GM23338 (cell line): ENCODE results near the gene BMS1. TPM values are rescaled to one million over a fixed set of nuclear protein-coding genes. Genes with fewer than 3 reads are reported as not detected.

Experiments used
- ATAC-seq: fragments of 200-7000 bp; cut with Tn5 transposase; 3 replicates; pipeline ENCODE4 v1.9.1; 2020
- DNase-seq: peaks from one replicate; pipeline ENCODE4 v3.0.0-alpha.2; 2015; ENCODE audit warnings: low spot score
- H2AFZ ChIP-seq: fragments of 200-600 bp; sonication (generic); 2 replicates; pipeline ENCODE4 v1.8.0; 2016; ENCODE audit warnings: antibody characterized with exemption, mild to moderate bottlenecking, moderate library complexity
- H3F3A ChIP-seq: fragments of 200-600 bp; sonication (generic); replicated peaks from 2 replicates; pipeline ENCODE4 v1.8.0; 2017; ENCODE audit warnings: antibody characterized with exemption, mixed run types, low read depth
- H3K27ac ChIP-seq: fragments of 200-600 bp; sonication (generic); 2 replicates; pipeline ENCODE4 v1.6.1; 2016; ENCODE audit warnings: low read depth
- H3K27me3 ChIP-seq: fragments of 200-600 bp; sonication (generic); 2 replicates; pipeline ENCODE4 v1.8.0; 2016; ENCODE audit warnings: mild to moderate bottlenecking, mixed run types, moderate library complexity; ENCODE audit not compliant: insufficient read depth
- H3K36me3 ChIP-seq: fragments of 200-600 bp; sonication (generic); 2 replicates; pipeline ENCODE4 v1.8.0; 2016; ENCODE audit warnings: mild to moderate bottlenecking; ENCODE audit not compliant: insufficient read depth
- H3K4me1 ChIP-seq: fragments of 200-600 bp; sonication (generic); 2 replicates; pipeline ENCODE4 v1.8.0; 2016; ENCODE audit warnings: mild to moderate bottlenecking, moderate library complexity; ENCODE audit not compliant: insufficient read depth
- H3K4me2 ChIP-seq: fragments of 200-600 bp; sonication (generic); 2 replicates; pipeline ENCODE4 v1.7.1; 2017; ENCODE audit warnings: mixed run types
- H3K4me3 ChIP-seq: fragments of 200-600 bp; sonication (generic); 2 replicates; pipeline ENCODE4 v1.6.1; 2016; ENCODE audit warnings: mixed run types
- H3K79me2 ChIP-seq: fragments of 200-600 bp; sonication (generic); replicated peaks from 2 replicates; pipeline ENCODE4 v1.8.0; 2017; ENCODE audit warnings: mild to moderate bottlenecking; ENCODE audit not compliant: insufficient read depth
- H3K9me2 ChIP-seq: fragments of 200-600 bp; sonication (generic); 2 replicates; pipeline ENCODE4 v1.8.0; 2017; ENCODE audit not compliant: insufficient read depth
- H4K20me1 ChIP-seq: fragments of 200-600 bp; sonication (generic); replicated peaks from 2 replicates; pipeline ENCODE4 v1.8.0; 2017; ENCODE audit warnings: mild to moderate bottlenecking; ENCODE audit not compliant: insufficient read depth
- H3K27ac Mint-ChIP-seq: 2 replicates; pipeline ENCODE4 v1.8.0; 2020; ENCODE audit warnings: inconsistent platforms, mild to moderate bottlenecking, moderate library complexity, mixed read lengths
- H3K27me3 Mint-ChIP-seq: 3 replicates; pipeline ENCODE4 v1.8.0; 2022; ENCODE audit warnings: low read depth, mild to moderate bottlenecking, moderate library complexity, mixed read lengths, inconsistent platforms; ENCODE audit not compliant: insufficient read depth, poor library complexity
- H3K36me3 Mint-ChIP-seq: 3 replicates; pipeline ENCODE4 v1.8.0; 2021; ENCODE audit warnings: low read depth, mild to moderate bottlenecking, inconsistent platforms, moderate library complexity, mixed read lengths
- H3K4me1 Mint-ChIP-seq: 3 replicates; pipeline ENCODE4 v1.8.0; 2020; ENCODE audit warnings: mild to moderate bottlenecking, inconsistent platforms, mixed read lengths
- H3K4me3 Mint-ChIP-seq: 3 replicates; pipeline ENCODE4 v1.8.0; 2021; ENCODE audit warnings: moderate library complexity, mild to moderate bottlenecking, inconsistent platforms, mixed read lengths
- H3K9me3 Mint-ChIP-seq: 3 replicates; pipeline ENCODE4 v1.8.0; 2020; ENCODE audit warnings: moderate library complexity, mild to moderate bottlenecking, inconsistent platforms, mixed read lengths
- CREB1 ChIP-seq: fragments of 250-450 bp; sonication (Bioruptor Pico); IDR thresholded peaks from 2 replicates; pipeline ENCODE4 v1.5.0; 2020; ENCODE audit warnings: low read depth, mild to moderate bottlenecking, moderate library complexity
- CTCF ChIP-seq, 2 experiments: fragments of 200-600 bp in 1 of 2; sonication (generic) in 1 of 2; conservative IDR thresholded peaks; 2 replicates each; pipeline versions ENCODE4 v1.5.1 to v1.6.1; 2016 to 2017; ENCODE audit warnings: antibody characterized with exemption in 2 of 2, low read depth in 2 of 2, mild to moderate bottlenecking in 2 of 2, moderate library complexity in 1 of 2
- ETS1 ChIP-seq: IDR thresholded peaks from 2 replicates; pipeline ENCODE4 v1.6.1; 2016; ENCODE audit warnings: antibody characterized with exemption
- EZH2 ChIP-seq: fragments of 200-600 bp; sonication (generic); IDR thresholded peaks from one replicate; pipeline ENCODE4 v1.8.0; 2017; ENCODE audit warnings: antibody characterized with exemption, mild to moderate bottlenecking, low read depth; ENCODE audit not compliant: unreplicated experiment
- EZH2phosphoT487 ChIP-seq: fragments of 200-600 bp; sonication (generic); IDR thresholded peaks from one replicate; pipeline ENCODE4 v1.8.1; 2018; ENCODE audit warnings: antibody characterized with exemption; ENCODE audit not compliant: unreplicated experiment
- JUNB ChIP-seq: IDR thresholded peaks from one replicate; pipeline ENCODE4 v1.6.1; 2016; ENCODE audit warnings: antibody characterized with exemption; ENCODE audit not compliant: unreplicated experiment
- POLR2AphosphoS5 ChIP-seq: IDR thresholded peaks from 2 replicates; pipeline ENCODE4 v1.6.1; 2016; ENCODE audit warnings: antibody characterized with exemption, low read depth
- ZNF331 ChIP-seq: fragments of 250-450 bp; sonication (Bioruptor Pico); IDR thresholded peaks from 2 replicates; pipeline ENCODE4 v1.5.0; 2020; ENCODE audit warnings: low read depth, mild to moderate bottlenecking, moderate library complexity
- ZNF462 ChIP-seq: fragments of 250-450 bp; sonication (Bioruptor Pico); IDR thresholded peaks from 2 replicates; pipeline ENCODE4 v1.5.0; 2020; ENCODE audit warnings: mild to moderate bottlenecking, moderate library complexity
- polyA plus RNA-seq: library from polyadenylated mRNA; unstranded; fragments of >200 nt; fragmentation: Nextera tagmentation; extraction: Ambion mirVana; gene quantifications from 2 replicates; pipeline ENCODE4 v1.2.1, GENCODE V29; 2016
- total RNA-seq: library from RNA; depleted of rRNA; stranded (reverse); fragments of >200 nt; shearing (Covaris generic); gene quantifications from 2 replicates; pipeline ENCODE4 v1.2.3, GENCODE V29; 2014

The BMS1 gene
- total and polyA plus RNA-seq, 2 experiments from 2014 or later: 26.4 to 37.7 TPM

GRCh38 chr10:42755028-42755451 is 27.6 kb upstream of the BMS1 start (continued):
- TF ChIP-seq ZNF462 (CRISPR knock-in tag) (no peak), ETS1 (no peak), JUNB (no peak), ZNF331 (CRISPR knock-in tag) (no peak), CREB1 (CRISPR knock-in tag) (no peak), POLR2AphosphoS5 (no peak), EZH2phosphoT487 (no peak)

- Histone ChIP-seq H2AFZ (peak overlapping the region; percentile 99; the same call in 1 of the 2 replicates), H3K27ac (no peak overlapping the region), H3K4me1 (no peaks in the 10 kb centered on the region), H4K20me1 (no peaks in the 10 kb centered on the region; the same call in 1 of the 2 replicates), H3K36me3 (no peaks in the 10 kb centered on the region), H3K9me2 (no peaks in the 10 kb centered on the region), H3F3A (no peaks in the 10 kb centered on the region), H3K79me2 (no peaks in the 10 kb centered on the region), H3K4me3 (peak overlapping the region; percentile 74), H3K27me3 (peaks cover 69% of the 10 kb centered on the region), H3K4me2 (peak overlapping the region; percentile 92)
- ATAC-seq: no peak
- peaks cover 4% of the 10 kb centered on the region; the same call in 2 of the 3 replicates for H3K9me3 Mint-ChIP-seq
- H3K36me3 Mint-ChIP-seq: no peaks in the 10 kb centered on the region; the same call in 2 of the 3 replicates
- no peak overlapping the region for H3K27ac Mint-ChIP-seq
- H3K4me1 Mint-ChIP-seq: no peaks in the 10 kb centered on the region
- DNase-seq: no peak
- peak overlapping the region; percentile 65 for H3K4me3 Mint-ChIP-seq
- TF ChIP-seq CTCF (conservative IDR thresholded peaks at IDR 0.05; ENCODE audit: low read depth in 2 of 2) (peak in 1 of 2 experiments; percentile 4; a peak in 2 of 4 replicates), EZH2 (no peak)
- peaks cover 65% of the 10 kb centered on the region for H3K27me3 Mint-ChIP-seq
Observed at GRCh38 chr10:42755556-42756093, 27.0 kb upstream of the BMS1 start.
